ENCODE results near the gene SMYD2.

GRCh38 chr1:214331180-214331579, 50.2 kb downstream of the SMYD2 start:
- TF ChIP-seq POLR2A (IDR thresholded peaks at IDR 0.05; ENCODE audit: low read depth, low read length), result no peak
- TF ChIP-seq JUN (IDR thresholded peaks at IDR 0.05; ENCODE audit: borderline replicate concordance, insufficient read depth, insufficient read length, low read depth), result no peak
- TF ChIP-seq MAX (IDR thresholded peaks at IDR 0.05; ENCODE audit: insufficient read depth, insufficient read length), result no peak
- no peak for TF ChIP-seq CTCF (IDR thresholded peaks at IDR 0.05; ENCODE audit: extremely low read depth in 1 of 2, insufficient read depth in 1 of 2, low read depth in 1 of 2, low read length in 2 of 2)
- no peak for TF ChIP-seq EZH2 (IDR thresholded peaks at IDR 0.05; ENCODE audit: borderline replicate concordance, low read depth, low read length, severe bottlenecking)
